Esophagus muscularis mucosa (tissue), 4 donors: Measurements from ENCODE around the gene PARP9. TPM values are rescaled to one million over a fixed set of nuclear protein-coding genes. Genes with fewer than 3 reads are reported as not detected.

Source experiments
- DNase-seq: peaks from one replicate; pipeline ENCODE4 v3.0.0-alpha.2; 2017; ENCODE audit errors: extremely low spot score
- H3K27ac ChIP-seq, 4 donors: fragments of 200-600 bp; sonication (generic); replicated peaks in 1 of 4; 1 replicate in 3 of 4; 2 replicates in 1 of 4; pipeline ENCODE4 v1.5.1; 2016 to 2019; ENCODE audit warnings: mild to moderate bottlenecking in 1 of 4
- H3K27me3 ChIP-seq, 4 donors: fragments of 200-600 bp; sonication (generic); one replicate each; pipeline versions ENCODE4 v1.5.1 to v1.6.0; 2016 to 2019
- H3K36me3 ChIP-seq, 4 donors: fragments of 200-600 bp; sonication (generic); one replicate each; pipeline ENCODE4 v1.5.1; 2016 to 2019
- H3K4me1 ChIP-seq, 4 donors: fragments of 200-600 bp; sonication (generic); one replicate each; pipeline ENCODE4 v1.5.1; 2016 to 2019
- H3K4me3 ChIP-seq, 4 donors: fragments of 200-600 bp; sonication (generic); 1 replicate in 2 of 4; 2 replicates in 2 of 4; pipeline ENCODE4 v1.5.1; 2016 to 2019; ENCODE audit warnings: mild to moderate bottlenecking in 4 of 4, moderate library complexity in 1 of 4
- H3K9me3 ChIP-seq, 4 donors: fragments of 200-600 bp; sonication (generic); 1 replicate in 3 of 4; 2 replicates in 1 of 4; pipeline ENCODE4 v1.5.1; 2016 to 2019
- EP300 ChIP-seq: sonication (generic); formaldehyde crosslinking; IDR thresholded peaks from one replicate; pipeline ENCODE4 v1.6.1; 2017; ENCODE audit warnings: antibody characterized with exemption
- POLR2A ChIP-seq: fragments of 450-650 bp; IDR thresholded peaks from one replicate; pipeline ENCODE4 v1.6.1; 2017; ENCODE audit warnings: antibody characterized with exemption, moderate library complexity, mild to moderate bottlenecking, low read depth
- POLR2AphosphoS5 ChIP-seq, 2 donors: sonication (generic); formaldehyde crosslinking; IDR thresholded peaks; one replicate each; pipeline ENCODE4 v1.6.1; 2017; ENCODE audit warnings: antibody characterized with exemption in 2 of 2
- WGBS: methylation state at CpG from one replicate; pipeline ENCODE4 v1.1.5; 2018; 5-methylcytosine and 5-hydroxymethylcytosine counted together
- intact Hi-C: fragments of 100-400 bp; cut with DNase I; formaldehyde crosslinking; loops from one replicate; pipeline ENCODE4 v1.15.1; 2023
- total RNA-seq, 4 donors: library from RNA; depleted of rRNA; stranded (reverse); fragments of >200 nt; gene quantifications; one replicate each; pipeline versions ENCODE4 v1.1.0 to v1.2.1, GENCODE V29; 2016
- TF ChIP-seq, protein P1 (sequence below), 3 experiments: fragments of 200-600 bp in 2 of 3; fragments of 450-650 bp in 1 of 3; sonication (generic) in 2 of 3; IDR thresholded peaks; one replicate each; pipeline ENCODE4 v1.5.1; 2017 to 2019; ENCODE audit warnings: antibody characterized with exemption in 3 of 3, mild to moderate bottlenecking in 2 of 3, moderate library complexity in 1 of 3

PARP9 gene
- total RNA-seq, 4 donors from 2014 or later, result 16.7 to 24.0 (median 21.3) TPM

DNA sequence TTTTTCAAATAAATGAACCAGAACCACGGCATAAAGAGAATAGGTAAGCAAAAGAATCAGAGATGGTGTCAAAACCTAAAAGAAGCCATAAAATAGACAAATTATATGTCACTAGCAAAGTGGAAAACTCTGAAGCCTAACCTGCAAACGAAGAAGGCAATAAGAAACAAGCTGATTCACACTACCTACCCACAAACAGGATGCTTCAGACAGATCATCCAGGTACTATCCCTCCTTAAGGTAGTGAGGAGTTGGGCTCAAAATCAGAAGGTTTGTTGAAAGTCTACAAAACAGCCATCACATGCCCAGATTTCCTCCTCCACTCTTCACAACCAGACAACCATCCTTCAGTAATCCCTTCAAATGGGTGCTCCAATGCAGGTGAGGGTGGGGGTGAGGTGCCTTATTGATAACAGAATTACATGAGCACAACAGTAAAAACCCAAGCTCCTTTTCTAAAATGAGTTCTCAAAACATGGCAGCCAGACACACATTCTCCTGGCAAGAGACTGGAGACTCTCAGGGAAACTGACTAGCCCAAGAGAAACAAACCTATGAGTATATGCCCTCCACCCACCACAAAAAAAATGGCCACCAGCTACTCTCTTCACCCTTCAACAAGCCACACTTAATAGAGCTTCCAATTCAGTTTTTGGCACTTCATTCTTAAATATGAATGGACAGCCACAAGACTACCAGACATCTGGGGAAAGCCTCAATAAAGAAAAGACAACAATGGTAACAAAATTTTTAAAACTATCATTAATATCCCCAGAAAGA lies 55.8 kb downstream of the PARP9 start:
- 91% methylated on average over 2 of the region's 2 CpGs for WGBS

DNA sequence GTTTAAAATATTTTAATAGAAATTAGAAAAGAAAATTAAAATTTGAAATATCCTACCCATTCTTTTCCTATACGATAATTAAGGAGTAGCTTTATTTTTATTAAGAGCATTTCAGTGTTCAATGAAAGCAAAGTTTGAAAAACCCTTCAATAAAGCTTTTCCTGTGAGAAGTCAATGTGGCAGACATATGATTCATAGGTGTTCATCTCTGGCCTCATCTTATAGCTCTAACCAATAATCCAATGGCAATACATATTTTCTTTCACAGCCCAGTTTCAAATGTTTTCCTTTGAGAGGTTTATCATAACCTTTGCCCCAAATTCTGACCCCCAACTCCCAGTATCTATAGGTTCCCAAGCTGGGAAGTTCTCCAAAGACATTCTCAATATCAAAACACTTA lies 57.6 kb downstream of the PARP9 start:
- Histone ChIP-seq H3K4me3 (no peak overlapping the region), H3K4me1 (peaks cover 22 to 58% (median 37%) of the 10 kb centered on the region in 4 donors), H3K36me3 (no peaks in the 10 kb centered on the region), H3K27ac (no peak overlapping the region), H3K27me3 (no peaks in the 10 kb centered on the region), H3K9me3 (peaks cover 0 to 3% (median 0%) of the 10 kb centered on the region in 4 donors)
- 96% methylated on average over 1 of the region's 1 CpG for WGBS
- TF ChIP-seq EP300, result no peak
- TF ChIP-seq POLR2AphosphoS5 (IDR thresholded peaks at IDR 0.05), result no peak
- TF ChIP-seq, protein P1, sequence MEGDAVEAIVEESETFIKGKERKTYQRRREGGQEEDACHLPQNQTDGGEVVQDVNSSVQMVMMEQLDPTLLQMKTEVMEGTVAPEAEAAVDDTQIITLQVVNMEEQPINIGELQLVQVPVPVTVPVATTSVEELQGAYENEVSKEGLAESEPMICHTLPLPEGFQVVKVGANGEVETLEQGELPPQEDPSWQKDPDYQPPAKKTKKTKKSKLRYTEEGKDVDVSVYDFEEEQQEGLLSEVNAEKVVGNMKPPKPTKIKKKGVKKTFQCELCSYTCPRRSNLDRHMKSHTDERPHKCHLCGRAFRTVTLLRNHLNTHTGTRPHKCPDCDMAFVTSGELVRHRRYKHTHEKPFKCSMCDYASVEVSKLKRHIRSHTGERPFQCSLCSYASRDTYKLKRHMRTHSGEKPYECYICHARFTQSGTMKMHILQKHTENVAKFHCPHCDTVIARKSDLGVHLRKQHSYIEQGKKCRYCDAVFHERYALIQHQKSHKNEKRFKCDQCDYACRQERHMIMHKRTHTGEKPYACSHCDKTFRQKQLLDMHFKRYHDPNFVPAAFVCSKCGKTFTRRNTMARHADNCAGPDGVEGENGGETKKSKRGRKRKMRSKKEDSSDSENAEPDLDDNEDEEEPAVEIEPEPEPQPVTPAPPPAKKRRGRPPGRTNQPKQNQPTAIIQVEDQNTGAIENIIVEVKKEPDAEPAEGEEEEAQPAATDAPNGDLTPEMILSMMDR (IDR thresholded peaks at IDR 0.05), result no peak
- no peak for TF ChIP-seq POLR2A
- DNase-seq, result no peak
- intact Hi-C loops, result no loop called here

More for the DNA sequence above, 55.8 kb downstream of the PARP9 start:
- no peaks in the 10 kb centered on the region for H3K36me3 ChIP-seq
- no peak overlapping the region for H3K27ac ChIP-seq
- H3K4me1 ChIP-seq, result peaks cover 31 to 62% (median 46%) of the 10 kb centered on the region in 4 donors
- TF ChIP-seq POLR2A (no peak), POLR2AphosphoS5 (IDR thresholded peaks at IDR 0.05) (no peak), EP300 (no peak)
- TF ChIP-seq, protein P1 (IDR thresholded peaks at IDR 0.05), result no peak
- DNase-seq, result no peak
- peaks cover 0 to 3% (median 0%) of the 10 kb centered on the region in 4 donors for H3K9me3 ChIP-seq
- intact Hi-C loops, result no loop called here
- no peak overlapping the region for H3K4me3 ChIP-seq
- H3K27me3 ChIP-seq, result no peaks in the 10 kb centered on the region

DNA sequence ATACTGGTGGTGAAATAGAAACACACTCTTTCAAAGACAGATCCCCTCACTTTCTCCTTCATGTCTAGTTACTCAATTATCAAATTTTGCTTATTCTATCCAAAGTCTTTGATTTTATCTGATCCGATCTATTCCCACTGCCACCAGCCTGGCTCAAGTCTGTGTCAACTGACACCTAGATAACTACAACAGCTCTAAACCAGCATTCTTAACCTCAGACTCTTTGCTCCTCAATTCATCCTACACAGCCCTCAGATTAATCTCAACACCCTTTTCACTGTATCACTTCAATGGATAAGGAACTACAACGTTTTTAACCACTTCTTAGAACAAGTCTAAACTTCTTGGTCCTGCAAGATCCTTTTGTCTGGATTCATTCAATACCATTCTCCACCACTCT lies 58.4 kb downstream of the PARP9 start:
- DNase-seq, result no peak
- Histone ChIP-seq H3K4me1 (peaks cover 15 to 55% (median 35%) of the 10 kb centered on the region in 4 donors), H3K4me3 (no peak overlapping the region), H3K36me3 (no peaks in the 10 kb centered on the region), H3K9me3 (peaks cover 0 to 3% (median 0%) of the 10 kb centered on the region in 4 donors), H3K27me3 (no peaks in the 10 kb centered on the region), H3K27ac (no peak overlapping the region)
- intact Hi-C loops, result no loop called here
- WGBS, result 65% methylated on average over 2 of the region's 2 CpGs
- TF ChIP-seq EP300 (no peak), POLR2AphosphoS5 (IDR thresholded peaks at IDR 0.05) (no peak), POLR2A (no peak)
- TF ChIP-seq, protein P1 (IDR thresholded peaks at IDR 0.05), result no peak

DNA sequence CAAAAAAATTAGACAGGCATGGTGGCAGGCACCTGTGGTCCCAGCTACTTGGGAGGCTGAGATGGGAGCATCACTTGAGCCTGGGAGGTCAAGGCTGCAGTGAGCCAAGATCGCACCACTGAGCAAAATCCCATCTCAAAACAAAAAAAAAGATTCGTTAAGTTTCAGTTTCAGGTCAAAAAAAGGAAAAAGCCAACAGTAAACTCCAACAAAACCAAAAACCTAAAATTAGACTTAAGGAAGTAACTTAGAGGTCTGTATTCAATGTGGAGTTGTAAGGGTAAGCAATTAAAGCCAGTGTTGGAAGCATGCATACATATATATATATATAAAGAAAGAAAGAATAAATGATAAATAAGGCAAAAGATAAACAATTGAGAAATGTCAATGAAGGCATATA lies 61.2 kb downstream of the PARP9 start:
- no peaks in the 10 kb centered on the region for H3K9me3 ChIP-seq
- intact Hi-C loops, result no loop called here
- no peaks in the 10 kb centered on the region for H3K27me3 ChIP-seq
- H3K4me3 ChIP-seq, result no peak overlapping the region
- no peaks in the 10 kb centered on the region for H3K36me3 ChIP-seq
- no peak for TF ChIP-seq POLR2A
- TF ChIP-seq POLR2AphosphoS5 (IDR thresholded peaks at IDR 0.05), result no peak
- TF ChIP-seq, protein P1 (IDR thresholded peaks at IDR 0.05), result no peak
- no peak for TF ChIP-seq EP300
- H3K27ac ChIP-seq, result no peak overlapping the region
- H3K4me1 ChIP-seq, result peaks cover 15 to 37% (median 25%) of the 10 kb centered on the region in 4 donors
- DNase-seq, result no peak
- WGBS, result 86% methylated on average over 2 of the region's 2 CpGs
